Measurements from ENCODE around the gene C17orf100.

DNA sequence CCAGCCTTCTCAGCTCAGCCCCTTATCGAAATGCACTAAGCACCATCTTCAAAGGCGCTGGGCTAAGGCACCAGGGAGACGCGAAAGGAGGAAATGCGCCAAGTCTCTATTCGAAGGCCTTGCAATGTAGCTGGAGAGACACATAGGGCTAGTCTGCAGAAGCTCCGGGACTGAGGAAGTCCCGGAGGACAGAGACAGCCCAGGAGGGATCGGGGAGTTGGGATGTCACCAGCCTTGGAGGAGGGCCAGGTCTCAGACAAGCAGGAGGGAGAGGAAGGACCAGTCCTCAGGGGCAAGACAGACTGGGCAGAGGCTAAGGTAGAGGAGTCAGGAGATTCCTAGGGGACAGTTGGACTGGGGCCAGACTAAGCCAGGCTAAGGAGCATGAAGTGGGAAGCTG lies 8.5 kb downstream of the C17orf100 start:
- TF ChIP-seq CTCF (optimal IDR thresholded peaks at IDR 0.05 in 1 of 3, IDR thresholded peaks at IDR 0.05 in 1 of 3, conservative IDR thresholded peaks at IDR 0.05 in 1 of 3; ENCODE audit: extremely low read depth in 1 of 3, insufficient read depth in 2 of 3, low read length in 3 of 3) (no peak), EZH2 (IDR thresholded peaks at IDR 0.05; ENCODE audit: low read length) (no peak)

Measured in keratinocyte (primary cell).